Stimulated activated CD8-positive, alpha-beta memory T cell treated with anti-CD3 and anti-CD28 coated beads, Interleukin-4, amount 100 ng/mL, for 48 hours (primary cell): Measurements from ENCODE around the gene TUBA4A.

ENCODE experiments used
- DNase-seq: peaks from one replicate; pipeline ENCODE4 v3.0.0-alpha.2; 2020

The TUBA4A gene

DNA sequence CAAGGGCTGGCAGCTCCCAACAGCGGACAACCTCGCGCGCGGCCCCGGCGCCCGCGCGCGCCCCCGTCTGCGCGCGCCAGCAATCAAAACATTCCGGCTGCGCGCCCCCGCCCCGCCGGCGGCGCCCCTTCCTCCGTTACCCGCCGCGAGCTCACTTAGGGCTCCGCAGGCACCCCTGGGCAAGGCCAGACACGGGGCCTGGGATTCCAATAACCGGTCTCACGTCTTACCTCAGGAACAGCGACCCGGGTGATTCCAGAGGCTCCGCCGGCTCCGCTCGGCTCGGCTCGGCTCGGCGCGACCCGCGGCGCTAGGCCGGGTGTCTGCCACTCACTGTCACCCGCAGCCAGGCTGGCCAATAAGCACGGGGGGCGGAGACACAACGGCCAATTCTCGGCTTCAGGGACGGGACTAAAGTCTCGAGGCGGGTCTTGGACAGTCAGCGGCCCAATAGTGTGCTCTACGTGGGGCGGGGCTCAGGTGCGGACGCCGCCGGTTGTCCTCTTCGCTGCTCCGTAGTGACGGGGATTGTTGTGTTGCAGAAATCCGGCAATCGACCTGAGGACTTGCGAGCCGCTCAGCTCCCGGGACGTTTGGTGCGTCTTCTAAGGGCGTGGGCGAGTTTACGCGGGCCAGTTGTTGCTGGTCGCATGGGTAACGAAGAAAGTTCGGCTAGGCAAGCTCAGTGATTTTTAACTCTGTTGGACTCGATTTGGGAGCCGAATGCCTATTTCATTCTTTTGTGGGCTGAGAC is 24.2 kb downstream of the TUBA4A start, which contains the start of the genes ANKZF1 and ATG9A:
TSS of gene ANKZF1 (plus strand) at position 502 of the 754 bp plus-strand sequence. CDS start 452 bp downstream, outside the sequence.
TSS of gene ATG9A (minus strand) at position 332 of the 754 bp plus-strand sequence. CDS start 1,612 bp downstream, outside the sequence.
- DNase-seq, result peak; percentile 98

DNA sequence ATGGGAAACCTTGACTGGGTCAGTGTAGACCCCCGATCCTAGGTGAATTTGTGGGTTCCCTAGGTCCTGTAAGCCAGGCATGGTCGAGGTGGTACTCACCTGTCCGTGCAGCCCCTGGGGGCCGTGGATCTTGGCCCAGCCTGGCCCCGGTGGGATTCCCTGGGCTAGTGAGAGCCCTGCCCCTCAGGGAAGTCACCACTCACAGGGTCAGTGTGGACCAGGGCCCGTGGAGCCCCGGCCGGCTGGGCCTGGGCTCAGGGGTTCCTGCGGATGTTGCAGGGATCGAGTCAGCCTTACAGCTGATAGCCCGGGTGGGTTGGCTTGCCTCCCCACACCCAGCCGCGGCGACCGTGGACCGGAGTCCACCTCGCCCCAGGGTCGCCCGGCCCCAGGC is 24.8 kb downstream of the TUBA4A start:
- DNase-seq, result no peak

DNA sequence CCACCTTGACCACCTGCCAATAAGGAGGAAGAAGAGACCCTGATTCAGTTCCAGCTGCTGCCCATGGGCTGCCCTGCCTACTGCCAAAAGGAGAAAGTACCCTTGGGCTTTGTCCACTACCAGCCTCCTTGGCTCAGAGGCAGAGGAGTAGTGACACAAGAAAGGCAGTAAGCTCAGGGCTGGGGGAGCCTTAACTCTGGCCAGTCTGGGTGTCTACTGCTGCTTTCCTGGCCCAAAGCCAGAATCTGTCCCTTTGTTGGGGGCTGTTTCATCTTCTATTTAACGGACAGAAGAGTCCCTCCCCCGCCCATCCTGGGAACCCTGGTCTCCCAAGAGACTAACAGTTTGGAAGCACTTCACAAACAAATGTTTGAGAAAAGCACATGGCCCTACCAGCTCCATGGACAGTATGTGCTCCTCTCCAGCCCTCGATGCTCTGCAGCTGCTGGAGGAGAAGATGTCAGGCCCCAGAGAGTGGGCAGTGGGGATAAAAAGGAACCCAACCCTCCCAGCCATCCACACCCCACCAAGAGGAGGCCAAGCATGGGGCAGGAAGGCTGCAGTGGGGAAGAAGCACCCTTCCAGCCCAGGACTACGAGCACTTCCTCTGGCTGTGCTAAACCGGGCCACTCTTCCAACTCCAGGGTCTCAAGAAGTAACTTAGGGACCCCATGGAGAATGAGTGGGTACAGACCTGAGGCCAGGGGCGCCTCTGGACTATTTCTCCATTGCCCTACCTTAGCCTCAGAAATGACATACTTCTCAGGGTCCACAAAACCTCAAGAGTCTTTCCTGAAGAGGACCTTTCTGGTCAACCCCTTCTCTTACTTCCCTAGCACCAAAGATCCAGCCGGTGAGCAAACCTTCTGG is 25.4 kb downstream of the TUBA4A start:
- DNase-seq, result no peak

DNA sequence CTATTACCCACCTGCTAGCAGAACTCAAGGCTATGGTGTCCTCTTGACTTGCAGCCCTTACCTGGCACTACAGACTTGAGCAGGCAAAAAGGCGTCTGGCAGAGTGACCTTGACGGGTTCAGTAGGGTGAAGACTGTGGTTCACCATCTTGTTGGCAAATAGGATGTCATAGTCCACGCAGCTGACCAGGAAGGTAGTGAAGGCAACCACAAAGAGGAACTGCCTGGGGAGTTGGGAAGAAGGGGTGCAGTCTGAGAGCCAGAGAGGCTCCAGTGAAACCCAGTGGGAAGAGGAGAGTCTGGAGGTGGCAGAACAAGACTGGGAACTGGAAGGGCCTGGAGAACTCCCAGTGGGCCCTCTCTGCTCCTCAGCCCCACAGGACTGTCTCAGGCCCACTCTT is 28.4 kb downstream of the TUBA4A start:
- no peak for DNase-seq

DNA sequence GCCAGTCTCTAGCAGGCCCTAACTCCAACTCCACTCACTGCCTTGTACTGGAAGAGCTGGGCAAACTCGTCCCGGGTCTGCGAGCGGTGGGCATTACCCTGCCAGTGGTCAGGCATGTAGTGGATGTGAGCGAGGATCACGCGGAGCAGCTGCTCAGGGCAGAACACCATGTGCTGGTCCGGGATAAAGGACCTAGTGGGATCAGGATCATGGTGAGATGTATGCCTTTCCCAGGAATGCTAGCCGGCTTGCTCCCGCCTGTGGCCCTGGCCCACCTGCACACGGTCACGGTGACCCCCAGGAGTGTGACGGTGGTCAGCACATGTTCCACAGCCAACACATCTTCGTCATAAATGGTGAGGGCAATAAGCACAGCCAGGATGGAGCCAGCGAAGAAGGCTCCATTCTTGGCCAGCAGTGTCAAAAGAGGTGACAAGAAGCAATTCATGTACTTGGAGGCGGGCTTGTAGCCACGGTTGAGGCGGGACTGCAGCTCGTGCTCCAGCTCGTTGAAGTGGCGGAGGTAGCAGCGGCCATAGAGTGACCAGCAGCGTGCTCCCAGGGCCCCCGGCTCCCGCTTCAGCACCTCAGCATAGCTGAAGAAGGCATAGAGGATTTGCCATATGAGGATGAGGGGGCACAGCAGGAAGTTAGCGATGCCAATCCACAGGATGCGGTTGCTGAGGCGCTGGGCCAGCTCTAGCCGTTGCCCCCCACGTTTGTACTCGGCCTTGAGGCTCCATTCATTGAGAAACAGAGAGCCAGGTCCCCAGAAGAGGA is 29.7 kb downstream of the TUBA4A start:
- DNase-seq, result no peak

DNA sequence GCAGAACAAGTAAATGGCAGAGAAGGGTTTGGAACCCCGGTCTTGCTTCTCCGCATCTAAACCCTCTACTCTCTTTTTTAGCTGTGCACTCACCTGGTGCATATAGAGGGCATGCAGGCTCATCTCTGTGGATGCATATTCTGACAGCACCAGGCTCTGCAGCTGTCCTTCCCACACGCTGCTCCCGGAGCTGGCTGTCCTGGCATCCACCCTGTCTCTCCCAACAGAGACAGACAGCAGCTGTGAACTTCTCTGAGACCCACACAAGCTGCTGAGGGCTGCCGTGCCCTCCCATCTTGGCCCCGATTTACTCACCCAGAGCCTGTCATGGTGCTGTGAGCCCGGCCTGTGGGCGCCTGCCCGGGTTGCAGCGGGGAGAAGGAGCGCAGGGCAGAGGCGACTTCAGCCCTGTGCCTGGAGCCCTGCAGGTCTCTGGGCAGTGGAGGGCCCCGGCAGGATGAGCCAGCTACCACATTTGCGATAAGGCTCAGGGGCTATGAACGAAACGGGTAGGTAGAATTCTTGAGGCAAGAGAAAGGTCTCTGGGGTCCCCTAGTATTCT is 31.7 kb downstream of the TUBA4A start:
- no peak for DNase-seq

DNA sequence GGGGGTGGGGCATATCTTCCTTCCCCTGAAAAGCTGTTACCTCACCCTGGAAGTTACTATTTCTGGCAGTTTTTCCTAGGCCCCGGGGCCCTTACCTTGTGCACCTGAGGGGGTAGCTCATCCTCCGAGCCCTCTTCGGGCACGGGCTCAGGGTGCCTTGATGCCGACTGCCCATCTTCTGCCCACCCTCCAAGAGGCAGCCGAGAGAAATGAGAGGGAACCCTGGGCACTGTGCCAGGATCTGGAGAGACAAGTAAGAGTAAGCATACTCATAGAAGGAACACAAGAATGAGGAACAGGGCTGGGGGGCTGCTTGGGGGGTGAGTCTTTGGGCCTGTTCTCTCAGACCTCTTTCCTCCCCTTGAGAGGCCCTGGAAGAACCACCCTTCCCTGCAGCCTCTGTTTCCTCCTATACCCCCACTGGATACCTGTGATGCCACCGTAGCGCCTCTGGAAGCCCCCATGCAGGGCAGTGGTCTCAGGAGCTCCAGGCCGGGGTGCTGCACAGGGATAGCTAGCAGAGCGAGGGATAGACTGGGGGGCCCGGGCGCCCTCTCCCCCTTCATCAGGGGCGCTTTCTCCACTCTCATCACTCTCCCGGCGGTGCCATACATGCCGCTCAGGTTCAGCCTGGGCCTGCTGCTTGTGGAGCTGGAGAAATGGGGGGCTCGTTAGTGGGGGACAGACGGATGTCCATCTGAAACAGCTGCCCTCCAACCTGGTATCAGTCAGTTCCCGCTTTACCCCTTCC is 32.9 kb downstream of the TUBA4A start:
- DNase-seq, result no peak

DNA sequence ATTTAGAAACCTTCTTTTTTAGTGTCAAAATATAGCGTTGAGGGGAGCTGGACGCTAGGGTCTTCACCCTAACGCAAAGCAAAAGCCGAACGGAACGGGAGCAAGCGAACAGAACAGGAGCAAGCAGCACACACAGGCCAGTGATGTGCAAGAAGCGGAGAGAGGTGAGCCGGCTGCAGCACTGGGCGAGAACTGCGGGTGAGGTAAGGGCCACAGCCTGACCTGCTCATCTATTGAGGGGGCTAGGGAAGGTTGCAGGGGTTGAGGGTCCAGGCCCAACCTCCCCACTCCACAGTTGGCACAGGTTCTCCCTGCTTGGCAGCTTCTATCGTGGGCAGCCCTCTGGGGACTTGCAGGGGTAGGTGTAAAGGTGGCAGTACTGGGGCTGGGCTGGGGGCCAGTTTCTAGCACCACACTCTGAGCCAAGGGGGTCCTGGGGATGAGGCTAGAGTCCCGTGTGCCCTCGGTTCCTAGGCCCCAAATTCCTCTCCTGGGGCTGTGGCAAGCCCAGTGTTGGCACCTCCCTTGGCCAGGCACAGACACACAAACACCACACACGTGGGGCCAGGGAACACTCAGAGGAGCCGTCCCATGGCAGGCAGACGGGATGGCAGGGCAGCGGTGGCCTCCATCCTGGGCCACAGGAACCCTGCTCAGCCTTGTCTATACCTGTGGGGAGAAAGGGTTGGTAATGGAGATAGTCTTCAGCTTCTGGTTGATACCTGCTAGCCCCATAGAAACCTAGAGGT is 33.8 kb downstream of the TUBA4A start:
- no peak for DNase-seq

DNA sequence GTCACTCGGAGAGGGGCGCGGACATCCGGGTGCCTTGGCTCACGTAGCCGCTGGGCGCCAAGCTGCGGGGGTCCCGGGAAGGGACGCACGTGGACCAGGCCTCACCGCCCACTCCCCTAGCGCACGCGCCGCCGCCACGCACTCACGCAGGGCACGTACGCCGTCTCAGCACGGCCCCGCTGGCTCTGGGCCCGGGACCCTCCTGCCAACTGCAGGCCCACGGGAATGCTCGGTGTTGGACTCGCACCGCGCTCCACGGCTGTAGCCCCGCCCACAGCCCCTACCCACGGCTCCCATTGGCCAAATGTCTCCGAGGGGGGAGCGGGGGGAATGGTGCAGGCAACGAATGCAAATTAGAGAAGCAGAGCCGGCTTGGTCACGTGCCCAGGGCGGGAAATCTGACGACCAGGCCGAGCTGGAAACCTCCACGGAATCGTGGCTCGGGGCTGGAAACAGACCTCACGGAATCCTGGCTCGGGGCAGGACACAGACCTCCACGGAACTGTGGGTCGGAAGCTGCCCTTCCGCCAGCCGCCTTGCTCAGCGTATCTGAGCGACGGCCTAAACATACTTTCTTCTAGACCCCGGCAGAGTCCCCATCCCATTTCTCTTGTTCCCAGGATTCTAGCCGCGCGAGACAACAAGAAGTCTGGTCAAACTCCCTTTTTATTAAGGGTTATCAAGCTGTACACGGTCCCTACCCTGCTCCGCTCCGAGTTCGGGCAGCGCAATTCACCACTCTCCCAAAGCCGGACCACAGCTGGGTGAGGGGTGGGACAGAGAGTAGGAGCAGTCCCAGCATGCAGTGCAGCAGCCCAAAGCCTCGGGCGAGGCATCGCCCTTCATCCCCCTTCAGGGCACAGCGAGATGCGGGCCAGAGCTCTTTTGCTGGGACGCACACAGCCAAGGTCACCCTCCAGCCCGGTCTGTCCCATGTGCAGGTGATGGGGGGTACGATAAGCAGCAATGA is 34.7 kb downstream of the TUBA4A start, which contains the start of gene ABCB6:
TSS of gene ABCB6 (minus strand) at position 227 of the 970 bp plus-strand sequence. CDS start 285 bp downstream, outside the sequence.
- peak; percentile 92 for DNase-seq

DNA sequence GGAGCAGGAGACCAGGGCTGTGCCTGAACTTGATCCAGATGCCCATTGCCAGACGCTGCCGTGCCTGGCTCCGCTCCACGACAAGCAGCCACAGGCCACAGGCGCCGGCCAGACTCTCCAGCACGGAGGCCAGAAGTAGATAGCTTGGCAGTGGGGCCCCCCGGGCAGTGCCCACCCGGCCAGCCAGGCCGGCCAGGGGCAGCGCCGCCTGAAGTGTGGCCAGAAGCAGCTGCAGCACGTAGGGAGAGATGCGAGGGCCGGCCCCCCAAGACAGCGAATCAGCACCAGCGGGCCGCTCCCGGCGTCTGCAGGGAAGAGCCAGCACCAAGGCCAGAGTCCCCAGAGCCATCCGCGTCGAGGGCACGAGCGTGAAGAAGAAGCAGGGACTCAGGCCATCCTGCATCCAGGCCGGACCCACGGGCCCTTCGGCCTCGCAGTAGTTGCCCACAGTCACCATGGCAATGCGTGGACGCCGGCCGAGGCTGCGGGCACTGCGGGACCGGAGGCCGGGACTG is 35.4 kb downstream of the TUBA4A start:
- no peak for DNase-seq

DNA sequence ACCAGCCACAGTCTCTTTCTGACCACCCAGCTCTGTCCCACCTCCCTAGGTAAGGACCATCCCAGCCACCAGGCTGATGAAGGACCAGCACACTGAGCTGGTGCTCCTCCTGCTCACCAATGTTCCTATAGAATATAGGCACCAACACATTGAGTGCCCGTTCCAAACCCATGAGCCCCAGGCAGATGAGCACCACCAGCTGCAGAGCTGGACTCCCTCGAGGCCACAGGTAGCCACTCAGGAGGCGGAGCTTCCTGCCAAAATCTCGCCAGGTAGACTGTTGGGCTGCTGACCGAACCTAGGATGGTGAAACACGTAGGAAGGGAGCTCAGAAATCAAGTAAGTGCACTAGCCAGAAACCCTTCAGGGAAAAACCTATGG is 37.2 kb downstream of the TUBA4A start:
- DNase-seq, result no peak

DNA sequence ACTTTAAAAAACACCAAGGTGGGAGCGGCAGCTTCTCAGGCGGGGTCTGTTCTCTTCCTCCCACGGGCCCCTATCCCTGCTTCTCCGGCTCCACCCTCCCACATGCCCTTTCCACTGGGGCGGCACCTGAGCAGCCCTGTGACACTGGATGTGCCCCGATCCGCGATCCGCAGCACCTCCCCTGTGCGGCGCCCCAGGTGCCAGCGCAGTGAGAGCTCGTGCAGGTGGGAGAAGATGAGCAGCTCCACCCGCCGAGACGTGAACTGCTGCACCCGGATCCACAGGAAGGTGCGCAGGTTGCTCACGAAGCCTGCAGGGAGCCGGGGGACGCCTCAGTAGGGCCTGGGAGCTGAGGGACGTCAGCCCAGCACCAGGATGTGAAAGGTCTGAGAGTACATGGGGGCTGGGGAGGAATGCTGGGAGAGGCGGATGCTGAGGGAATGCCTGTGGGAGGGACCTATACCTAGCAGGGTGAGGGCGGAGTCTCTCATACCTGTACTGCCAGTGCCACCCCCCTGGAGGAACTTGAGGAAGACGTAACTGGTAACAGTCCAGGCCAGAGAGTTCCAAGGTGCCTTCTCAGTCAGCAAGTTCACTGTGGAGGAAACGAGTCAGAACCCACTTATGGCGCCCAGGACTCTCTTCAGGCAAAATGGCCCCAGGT is 37.7 kb downstream of the TUBA4A start:
- no peak for DNase-seq

DNA sequence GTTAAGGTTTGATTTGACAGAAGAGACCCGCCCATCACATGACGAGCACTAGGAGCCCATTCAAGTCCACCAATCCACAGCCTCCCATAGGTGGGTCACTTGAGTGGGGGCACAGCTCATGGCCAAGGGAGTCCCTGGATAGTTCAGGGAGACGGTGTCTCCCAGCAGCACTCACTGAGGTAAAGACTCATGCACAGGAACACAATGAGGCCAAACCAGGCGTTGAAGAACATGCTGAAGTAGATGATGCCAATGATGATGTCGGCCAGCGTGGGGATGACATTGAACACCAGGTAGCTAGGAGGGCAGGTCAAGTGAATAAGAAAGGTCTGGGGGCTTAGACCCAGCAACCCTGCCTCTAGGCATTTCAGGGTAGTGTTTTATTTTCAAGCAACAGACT is 38.9 kb downstream of the TUBA4A start:
- no peak for DNase-seq

DNA sequence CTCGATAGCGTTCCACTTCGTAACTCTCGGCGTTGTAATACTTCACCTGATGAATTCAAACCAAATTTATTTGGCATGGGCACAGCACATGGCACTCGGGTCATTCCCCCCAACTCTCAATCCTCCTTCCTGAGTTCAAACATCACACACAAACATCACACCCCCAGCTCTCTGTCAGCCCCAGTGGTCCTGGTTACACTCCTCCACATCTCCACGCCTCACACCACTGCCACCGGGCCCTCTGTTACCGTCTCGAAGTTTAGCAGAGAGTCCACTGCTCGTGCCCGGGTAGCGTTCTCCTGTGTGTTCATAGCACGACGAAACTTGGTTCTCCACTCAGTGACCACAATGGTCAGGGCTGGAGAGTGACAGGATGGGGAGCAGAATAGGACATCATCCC is 39.6 kb downstream of the TUBA4A start:
- no peak for DNase-seq

DNA sequence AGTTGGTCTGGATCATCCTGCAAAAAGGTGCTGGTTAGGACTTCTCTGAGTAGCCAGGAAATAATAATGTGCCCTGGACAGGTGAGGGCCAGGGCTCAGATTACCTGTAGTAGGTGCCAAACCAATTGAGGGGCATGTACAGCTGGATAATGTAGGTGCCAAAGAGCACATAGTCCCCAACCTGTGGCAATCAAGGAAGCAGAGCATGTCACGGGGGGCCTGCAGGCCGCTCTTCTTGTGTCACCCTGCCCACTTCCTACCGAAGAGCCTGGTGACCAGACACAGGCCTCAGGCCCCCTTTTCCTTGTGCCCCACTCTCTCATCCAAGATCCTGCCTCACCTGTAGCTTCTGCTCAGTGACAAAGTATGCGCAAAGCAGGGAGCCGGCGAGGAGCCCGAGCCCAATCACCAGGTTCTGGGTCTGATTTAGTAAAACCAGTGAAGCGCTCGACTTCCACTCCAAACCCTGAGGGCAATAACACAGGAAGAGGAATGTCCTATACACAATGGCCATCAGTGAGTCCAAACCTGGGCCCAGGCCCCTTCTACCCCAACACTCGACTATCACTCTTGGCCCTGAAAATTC is 40.1 kb downstream of the TUBA4A start:
- no peak for DNase-seq

DNA sequence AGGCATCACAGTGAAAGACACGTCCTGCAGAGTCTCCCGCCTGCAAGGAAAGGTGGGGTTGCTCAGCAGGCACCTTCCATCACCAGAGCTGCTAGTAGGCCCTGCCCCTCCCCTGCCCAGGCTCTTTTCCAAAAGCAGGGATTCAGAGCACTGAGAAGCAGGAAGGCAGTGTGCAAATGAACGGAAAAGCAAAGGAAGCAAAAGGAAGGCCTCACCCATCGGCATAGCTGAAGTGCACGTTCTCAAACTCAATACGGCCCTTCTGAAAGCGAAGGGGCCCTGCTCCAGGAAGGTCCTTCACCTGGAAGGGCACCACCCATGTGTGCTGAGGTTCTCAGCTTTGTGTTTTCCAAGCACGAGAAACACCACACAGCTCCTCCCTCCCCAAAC is 40.7 kb downstream of the TUBA4A start:
- DNase-seq, result no peak

DNA sequence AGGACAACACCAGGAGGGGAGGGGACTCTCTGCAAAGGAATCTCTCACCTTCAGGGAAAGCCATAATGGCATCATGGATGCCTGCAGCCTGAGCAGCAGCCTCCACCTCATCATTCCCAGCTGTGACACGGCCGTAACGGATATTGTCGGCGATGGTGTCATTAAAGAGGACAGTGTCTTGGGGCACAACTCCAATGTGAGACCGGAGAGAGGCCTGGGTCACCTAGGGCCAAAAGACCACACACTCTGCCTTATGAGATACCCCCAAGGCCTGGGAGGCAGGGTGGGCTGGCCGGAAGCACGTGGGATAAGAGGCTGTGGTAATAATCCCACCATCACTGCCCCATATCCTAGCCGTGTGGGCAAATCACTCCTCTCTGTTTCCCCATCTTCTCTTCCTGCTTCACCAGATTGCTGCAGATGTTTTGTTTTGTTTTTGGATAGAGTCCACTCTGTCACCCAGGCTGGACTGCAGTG is 42.8 kb downstream of the TUBA4A start:
- no peak for DNase-seq

DNA sequence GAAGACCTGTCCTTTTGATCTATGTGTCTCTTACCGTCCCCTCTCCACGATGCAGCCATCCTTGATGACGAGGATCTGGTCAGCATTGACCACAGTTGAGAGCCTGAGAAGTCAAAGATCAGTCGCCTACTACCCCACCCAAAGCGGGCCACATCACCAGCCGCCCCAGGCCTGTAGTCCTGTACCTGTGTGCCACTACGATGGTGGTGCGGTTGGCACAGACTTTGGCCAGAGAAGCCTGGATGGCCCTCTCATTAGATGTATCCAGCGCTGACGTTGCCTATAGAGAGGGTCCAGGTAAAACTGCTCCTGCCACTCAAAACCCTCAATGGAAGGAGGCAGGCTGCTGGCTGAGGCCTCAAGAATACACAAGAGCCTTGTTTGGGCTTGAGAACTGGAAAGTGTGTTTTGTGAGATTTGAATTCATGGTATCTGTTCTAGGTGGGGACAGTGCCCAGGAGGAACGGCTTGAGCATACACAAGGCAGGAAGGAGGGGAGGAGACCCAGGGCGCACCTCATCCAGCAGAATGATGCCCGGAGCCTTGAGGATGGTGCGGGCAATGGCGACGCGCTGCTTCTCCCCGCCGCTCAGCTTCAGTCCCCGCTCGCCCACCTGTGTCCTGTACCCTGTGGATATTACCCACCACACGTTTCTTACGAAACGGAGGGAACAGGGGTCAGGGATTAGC is 43.4 kb downstream of the TUBA4A start:
- no peak for DNase-seq
